WI38 (cell line): ENCODE measurements around the gene SMC3.

ENCODE experiments used
- H3K4me3 ChIP-seq: 2 replicates; pipeline ENCODE4 v1.5.1; 2011; ENCODE audit warnings: low read depth, mild to moderate bottlenecking, control low read depth, low read length
- CTCF ChIP-seq: IDR thresholded peaks from 2 replicates; pipeline ENCODE4 v1.5.1; 2012; ENCODE audit warnings: low read depth, mild to moderate bottlenecking, control low read depth, low read length

SMC3 gene

DNA sequence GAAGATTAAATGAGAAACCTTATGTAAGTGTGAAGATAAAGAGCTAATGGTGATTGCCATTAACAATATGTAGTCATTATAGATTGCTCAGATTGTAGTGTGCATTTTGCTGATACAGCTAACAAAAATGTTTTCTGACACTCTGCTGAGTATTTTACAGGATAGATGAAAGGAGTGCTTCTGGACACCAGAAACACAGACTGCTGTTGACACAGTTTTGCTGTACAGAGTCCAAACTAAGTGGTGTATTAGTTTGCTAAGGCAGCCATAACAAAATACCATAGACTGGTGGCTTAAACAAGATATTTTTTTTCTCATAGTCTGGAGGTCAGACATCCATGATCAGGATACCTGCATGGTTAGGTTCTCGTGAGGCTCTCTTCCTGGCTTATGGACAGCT is 2.2 kb downstream of the SMC3 start:
- no peak overlapping the region for H3K4me3 ChIP-seq
- TF ChIP-seq CTCF, result no peak

DNA sequence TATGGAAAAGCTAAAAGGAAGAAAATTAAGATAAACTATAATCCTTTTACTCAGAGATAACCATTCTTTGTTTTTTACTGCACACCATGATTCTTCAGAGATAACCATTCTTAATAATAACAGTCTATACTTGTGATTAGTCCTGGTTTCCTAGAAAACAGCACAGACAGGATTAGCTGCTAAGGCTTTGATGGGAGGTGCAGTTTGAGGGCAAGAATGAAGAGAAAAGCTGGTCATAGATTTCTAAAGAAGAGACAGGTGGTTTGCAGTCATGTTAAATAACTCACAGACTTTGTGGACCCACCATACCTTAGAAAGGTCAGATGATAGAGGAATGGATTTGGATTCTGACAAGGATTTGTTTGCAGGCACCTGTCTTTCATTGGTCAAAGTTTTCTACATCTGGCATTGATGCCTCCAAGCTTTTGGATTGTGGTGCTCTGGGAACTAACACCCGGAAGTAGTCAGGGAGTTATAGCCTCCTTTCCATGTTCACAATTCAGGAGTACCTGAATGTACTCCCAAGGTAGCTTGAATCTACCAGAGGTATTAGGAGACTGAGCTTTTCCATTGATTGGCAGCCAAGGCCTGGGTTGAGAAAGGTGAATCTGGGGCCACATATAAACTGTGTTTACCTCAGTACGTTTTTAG is 3.7 kb downstream of the SMC3 start:
- no peak overlapping the region for H3K4me3 ChIP-seq
- no peak for TF ChIP-seq CTCF

DNA sequence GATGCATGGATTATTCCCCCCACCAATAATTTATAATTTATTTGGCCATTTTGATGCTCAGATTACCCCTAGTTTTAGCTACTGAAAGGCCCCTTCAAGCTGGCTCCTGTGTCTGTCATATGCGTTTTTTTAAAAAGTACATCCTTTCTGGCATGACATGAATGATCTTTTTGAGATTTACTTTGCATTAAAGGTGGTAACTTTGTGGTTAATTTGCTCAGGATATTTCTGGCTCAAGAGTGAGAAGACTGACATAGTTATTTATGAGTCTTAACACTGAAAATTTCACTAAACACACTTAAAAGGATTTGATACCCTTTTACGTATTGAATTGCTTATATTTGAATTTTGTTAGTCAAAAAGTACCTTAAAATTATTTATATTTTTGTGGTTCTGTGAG is 5.4 kb downstream of the SMC3 start:
- H3K4me3 ChIP-seq, result no peak overlapping the region
- no peak for TF ChIP-seq CTCF

GRCh38 chr10:110574420-110574819 is 6.9 kb downstream of the SMC3 start:
- TF ChIP-seq CTCF, result no peak
- H3K4me3 ChIP-seq, result no peak overlapping the region

DNA sequence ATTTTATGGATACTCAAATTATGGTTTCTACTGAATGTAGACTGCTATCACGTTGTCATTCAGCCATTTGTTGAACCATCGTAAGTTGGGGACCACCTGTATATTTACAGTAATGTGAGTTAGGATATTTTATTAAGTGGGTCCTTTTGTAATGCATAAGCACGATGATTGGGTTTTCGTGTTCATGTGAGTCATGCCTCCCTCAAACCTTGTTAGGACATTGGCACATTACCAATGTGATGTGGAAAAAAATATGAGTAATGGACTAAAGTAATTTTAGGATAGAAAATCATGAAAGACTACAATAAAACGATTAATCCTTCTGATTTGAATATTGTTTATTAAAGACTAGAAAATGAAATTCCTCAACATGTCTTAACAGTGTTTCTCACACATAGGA is 8.7 kb downstream of the SMC3 start:
- no peak overlapping the region for H3K4me3 ChIP-seq
- TF ChIP-seq CTCF, result no peak

GRCh38 chr10:110577056-110577455 is 9.6 kb downstream of the SMC3 start:
- no peak overlapping the region for H3K4me3 ChIP-seq
- TF ChIP-seq CTCF, result no peak

GRCh38 chr10:110584006-110584405 is 16.5 kb downstream of the SMC3 start:
- no peak for TF ChIP-seq CTCF
- H3K4me3 ChIP-seq, result no peak overlapping the region
